Measurements from ENCODE around the gene NLRC5. TPM values are rescaled to one million over a fixed set of nuclear protein-coding genes. Genes with fewer than 3 reads are reported as not detected.

Gene NLRC5
- polyA plus RNA-seq, 1 experiment: 19.2 TPM

GRCh38 chr16:56966093-56966475 lies 23.3 kb upstream of the NLRC5 start:
- DNase-seq (ENCODE audit: low read depth): no peak
- Histone ChIP-seq H3K36me3 (ENCODE audit: control insufficient read depth, insufficient read depth, low read length) (no peaks in the 10 kb centered on the region), H3K4me3 (ENCODE audit: low read depth, low read length) (no peak overlapping the region), H3K27me3 (ENCODE audit: control insufficient read depth, insufficient read depth, low read length) (no peaks in the 10 kb centered on the region)
- CTCF ChIA-PET: interaction anchor here (0.7 to 2.8 kb wide), 4 partner anchors 11 to 126 kb away, joined by 4 to 19 read pairs (median 8); partner anchors contain the start of gene CPNE2
- POLR2A ChIA-PET: no interaction called here
- TF ChIP-seq CTCF (IDR thresholded peaks at IDR 0.05; ENCODE audit: insufficient read depth, low read depth, low read length): no peak

GRCh38 chr16:56967733-56968132 lies 21.6 kb upstream of the NLRC5 start:
- H3K27me3 ChIP-seq (ENCODE audit: control insufficient read depth, insufficient read depth, low read length): no peaks in the 10 kb centered on the region
- CTCF ChIA-PET: interaction anchor here (0.6 to 1.5 kb wide), 3 partner anchors 16 to 21 kb away, joined by 3 to 4 read pairs (median 4); no protein-coding TSS in a partner anchor
- no peak for DNase-seq (ENCODE audit: low read depth)
- H3K4me3 ChIP-seq (ENCODE audit: low read depth, low read length): no peak overlapping the region
- POLR2A ChIA-PET: interaction anchor here (0.6 kb wide), 1 partner anchor 20 kb away, joined by 3 read pairs; no protein-coding TSS in a partner anchor
- H3K36me3 ChIP-seq (ENCODE audit: control insufficient read depth, insufficient read depth, low read length): no peaks in the 10 kb centered on the region
- no peak for TF ChIP-seq CTCF (IDR thresholded peaks at IDR 0.05; ENCODE audit: insufficient read depth, low read depth, low read length)

DNA sequence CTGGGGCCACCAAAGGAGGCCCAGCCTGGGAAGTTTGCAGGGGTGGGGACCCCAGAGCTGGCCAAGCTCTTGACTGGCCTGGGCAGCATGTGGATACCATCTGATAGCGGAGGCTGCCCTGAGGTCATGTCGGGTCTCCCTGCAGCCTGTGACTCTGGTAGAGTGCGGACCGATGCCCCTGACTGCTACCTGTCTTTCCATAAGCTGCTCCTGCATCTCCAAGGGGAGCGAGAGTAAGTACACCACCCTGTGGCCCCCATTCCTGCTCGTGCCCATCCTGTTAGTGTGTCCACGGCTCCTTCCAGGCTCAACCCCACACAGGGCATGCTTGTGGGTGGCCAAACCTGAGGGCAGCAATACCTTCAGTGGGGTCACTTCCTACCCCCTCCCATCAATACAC lies 19.6 kb upstream of the NLRC5 start:
- Histone ChIP-seq H3K27me3 (ENCODE audit: control insufficient read depth, insufficient read depth, low read length) (no peaks in the 10 kb centered on the region), H3K4me3 (ENCODE audit: low read depth, low read length) (no peak overlapping the region), H3K36me3 (ENCODE audit: control insufficient read depth, insufficient read depth, low read length) (no peaks in the 10 kb centered on the region)
- DNase-seq (ENCODE audit: low read depth): no peak
- ChIA-PET CTCF (interaction anchor here (0.6 to 1.3 kb wide), 4 partner anchors 9 to 76 kb away, joined by 3 to 6 read pairs (median 3); no protein-coding TSS in a partner anchor), POLR2A (no interaction called here)
- no peak for TF ChIP-seq CTCF (IDR thresholded peaks at IDR 0.05; ENCODE audit: insufficient read depth, low read depth, low read length)

GRCh38 chr16:56970934-56971767 lies 18.2 kb upstream of the NLRC5 start:
- no peak for DNase-seq (ENCODE audit: low read depth)
- CTCF ChIA-PET: interaction anchor here (1.3 kb wide), 1 partner anchor 15 kb away, joined by 3 read pairs; no protein-coding TSS in a partner anchor

More at GRCh38 chr16:56970934-56971767, 18.2 kb upstream of the NLRC5 start:
- Histone ChIP-seq H3K36me3 (ENCODE audit: control insufficient read depth, insufficient read depth, low read length) (no peaks in the 10 kb centered on the region), H3K4me3 (ENCODE audit: low read depth, low read length) (no peak overlapping the region), H3K27me3 (ENCODE audit: control insufficient read depth, insufficient read depth, low read length) (no peaks in the 10 kb centered on the region)
- POLR2A ChIA-PET: no interaction called here
- no peak for TF ChIP-seq CTCF (IDR thresholded peaks at IDR 0.05; ENCODE audit: insufficient read depth, low read depth, low read length)

Data from BJ (cell line).